Measurements from ENCODE around the gene ATXN2. TPM values are rescaled to one million over a fixed set of nuclear protein-coding genes. Genes with fewer than 3 reads are reported as not detected.

ATXN2 gene
- total RNA-seq, 1 experiment from 2014 or later = 72.9 TPM

DNA sequence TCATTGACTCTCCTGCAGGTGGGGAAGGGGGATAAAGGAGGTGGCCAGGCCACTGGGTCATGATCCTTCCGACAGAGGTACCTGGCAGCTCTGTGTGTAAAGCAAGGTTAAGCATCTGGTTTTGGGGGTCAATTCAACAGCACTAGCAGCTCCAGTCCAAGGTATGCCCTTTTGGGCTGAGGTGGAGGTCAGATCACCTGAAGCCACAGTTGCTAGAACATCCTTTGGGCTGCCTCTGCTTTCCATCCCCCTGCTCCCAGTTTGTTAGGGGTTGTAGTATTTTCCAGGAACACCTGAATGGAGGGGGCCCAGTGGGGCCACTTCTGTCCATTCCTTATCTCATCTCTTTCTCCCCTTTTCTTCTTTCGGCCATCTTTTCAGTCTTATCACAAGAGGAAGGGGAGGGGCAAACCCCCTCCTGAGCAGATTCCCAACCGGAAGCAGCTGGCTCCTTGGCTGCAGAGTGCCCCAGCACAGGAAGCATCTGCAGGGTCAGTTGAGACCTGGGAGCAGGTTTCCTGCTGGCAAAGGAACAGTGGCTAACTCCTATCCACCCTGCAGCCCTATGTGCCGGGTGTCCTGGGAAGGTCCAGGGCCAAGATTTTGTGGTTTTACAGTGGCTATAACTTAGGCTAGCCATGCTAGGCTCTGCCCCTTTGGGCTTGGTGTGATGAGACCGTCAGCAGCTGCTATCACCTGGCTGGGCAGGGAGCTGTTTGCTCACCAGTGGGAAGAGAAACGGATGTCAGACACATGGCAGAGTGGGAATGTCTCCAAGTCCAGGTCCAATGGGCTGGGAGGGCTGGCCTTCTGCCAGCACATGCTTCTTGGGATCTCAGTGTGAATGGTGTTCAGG, 153.2 kb downstream of the ATXN2 start:
- H3K23ac ChIP-seq (ENCODE audit: insufficient read length, low read depth, low read length) = no peak overlapping the region
- H3K9me3 ChIP-seq (ENCODE audit: control insufficient read depth, low read depth, low read length) = no peaks in the 10 kb centered on the region
- H2BK12ac ChIP-seq (ENCODE audit: insufficient read length, low read depth, low read length) = no peak overlapping the region
- H3K27ac Mint-ChIP-seq = peak overlapping the region; percentile 83 to 95 (median 88)
- H3K4me3 Mint-ChIP-seq = no peak overlapping the region
- H2AK5ac ChIP-seq (ENCODE audit: insufficient read length, low read length) = no peak overlapping the region
- no peaks in the 10 kb centered on the region for H3K79me1 ChIP-seq (ENCODE audit: insufficient read depth, low read depth, low read length, poor library complexity, severe bottlenecking)
- peaks cover 26 to 27% of the 10 kb centered on the region in 2 experiments for H3K4me1 Mint-ChIP-seq
- H3K23me2 ChIP-seq (ENCODE audit: insufficient read length, low read depth, low read length, poor library complexity, severe bottlenecking) = no peaks in the 10 kb centered on the region
- no peak overlapping the region for H2BK5ac ChIP-seq (ENCODE audit: insufficient read length, low read length)
- no peaks in the 10 kb centered on the region for H3K27me3 ChIP-seq (ENCODE audit: insufficient read depth, low read length)
- H3T11ph ChIP-seq (ENCODE audit: low read length) = no peak overlapping the region
- H3K27ac ChIP-seq (ENCODE audit: insufficient read length, low read depth, low read length) = no peak overlapping the region
- H3K4ac ChIP-seq (ENCODE audit: low read depth, low read length) = no peak overlapping the region
- H3K56ac ChIP-seq (ENCODE audit: insufficient read length, low read depth, low read length) = no peak overlapping the region
- DNase-seq = peak; percentile 70
- H3K14ac ChIP-seq (ENCODE audit: insufficient read depth, low read length) = no peak overlapping the region; the same call in 1 of the 2 replicates
- peaks cover 20 to 56% (median 51%) of the 10 kb centered on the region in 3 experiments; a peak in 6 of 7 replicates for H3K36me3 Mint-ChIP-seq (ENCODE audit: insufficient read depth in 1 of 3, low read depth in 3 of 3)
- no peaks in the 10 kb centered on the region for H3K27me3 Mint-ChIP-seq (ENCODE audit: low read depth)
- H2BK15ac ChIP-seq (ENCODE audit: low read depth, low read length) = no peak overlapping the region
- H4K91ac ChIP-seq (ENCODE audit: insufficient read length, low read depth, low read length) = no peak overlapping the region
- H2BK120ac ChIP-seq (ENCODE audit: low read depth, low read length, poor library complexity, severe bottlenecking) = no peak overlapping the region
- H2AFZ ChIP-seq (ENCODE audit: low read length) = no peak overlapping the region
- H3K4me2 ChIP-seq (ENCODE audit: insufficient read depth, insufficient read length, low read length) = no peak overlapping the region
- H3K18ac ChIP-seq (ENCODE audit: insufficient read length, low read depth, low read length) = no peak overlapping the region
- H3K79me2 ChIP-seq (ENCODE audit: insufficient read depth, low read length) = no peaks in the 10 kb centered on the region
- WGBS (ENCODE audit: extremely low coverage, insufficient read length, low lambda C conversion rate) = no CpG with 5 or more reads among the region's 6 CpGs
- H2BK20ac ChIP-seq (ENCODE audit: low read depth, low read length, poor library complexity, severe bottlenecking) = no peak overlapping the region
- no peaks in the 10 kb centered on the region for H3K9me3 Mint-ChIP-seq
- H4K8ac ChIP-seq (replicated peaks; ENCODE audit: insufficient read length, low read depth, low read length) = no peak overlapping the region
- H4K20me1 ChIP-seq (ENCODE audit: control insufficient read depth, insufficient read depth, insufficient read length) = no peaks in the 10 kb centered on the region
- H3K9ac ChIP-seq (ENCODE audit: extremely low read depth, insufficient read length, low read length) = no peak overlapping the region
- H3K4me1 ChIP-seq (ENCODE audit: insufficient read depth, low read length) = no peaks in the 10 kb centered on the region; the same call in 1 of the 2 replicates
- H4K5ac ChIP-seq (ENCODE audit: insufficient read length, low read depth, low read length) = no peak overlapping the region
- TF ChIP-seq, protein P1, sequence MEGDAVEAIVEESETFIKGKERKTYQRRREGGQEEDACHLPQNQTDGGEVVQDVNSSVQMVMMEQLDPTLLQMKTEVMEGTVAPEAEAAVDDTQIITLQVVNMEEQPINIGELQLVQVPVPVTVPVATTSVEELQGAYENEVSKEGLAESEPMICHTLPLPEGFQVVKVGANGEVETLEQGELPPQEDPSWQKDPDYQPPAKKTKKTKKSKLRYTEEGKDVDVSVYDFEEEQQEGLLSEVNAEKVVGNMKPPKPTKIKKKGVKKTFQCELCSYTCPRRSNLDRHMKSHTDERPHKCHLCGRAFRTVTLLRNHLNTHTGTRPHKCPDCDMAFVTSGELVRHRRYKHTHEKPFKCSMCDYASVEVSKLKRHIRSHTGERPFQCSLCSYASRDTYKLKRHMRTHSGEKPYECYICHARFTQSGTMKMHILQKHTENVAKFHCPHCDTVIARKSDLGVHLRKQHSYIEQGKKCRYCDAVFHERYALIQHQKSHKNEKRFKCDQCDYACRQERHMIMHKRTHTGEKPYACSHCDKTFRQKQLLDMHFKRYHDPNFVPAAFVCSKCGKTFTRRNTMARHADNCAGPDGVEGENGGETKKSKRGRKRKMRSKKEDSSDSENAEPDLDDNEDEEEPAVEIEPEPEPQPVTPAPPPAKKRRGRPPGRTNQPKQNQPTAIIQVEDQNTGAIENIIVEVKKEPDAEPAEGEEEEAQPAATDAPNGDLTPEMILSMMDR (conservative IDR thresholded peaks at IDR 0.05) = no peak

Measured in H9 (cell line).